Heart right ventricle (tissue), 16 donors: ENCODE measurements around the gene PLEK. TPM values are rescaled to one million over a fixed set of nuclear protein-coding genes. Genes with fewer than 3 reads are reported as not detected.

Experiments
- ATAC-seq, 8 donors: fragments of 200-7000 bp; cut with Tn5 transposase; one replicate each; pipeline ENCODE4 v1.9.1; 2020; ENCODE audit warnings: mild to moderate bottlenecking in 8 of 8, moderate library complexity in 8 of 8, moderate number of reproducible peaks in 1 of 8
- DNase-seq, 2 donors: peaks; one replicate each; pipeline ENCODE4 v3.0.0-alpha.2; 2020
- H3K27ac ChIP-seq, 10 donors: fragments of 200-600 bp; sonication (generic) in 2 of 10; one replicate each; pipeline versions ENCODE4 v1.5.0 to v1.8.0; 2020 to 2022; ENCODE audit warnings: mild to moderate bottlenecking in 3 of 10
- H3K27me3 ChIP-seq, 7 donors: fragments of 200-600 bp; one replicate each; pipeline ENCODE4 v1.8.0; 2021 to 2022; ENCODE audit warnings: mild to moderate bottlenecking in 2 of 7
- H3K36me3 ChIP-seq, 9 donors: fragments of 200-600 bp; sonication (generic) in 1 of 9; one replicate each; pipeline versions ENCODE4 v1.5.0 to v1.8.0; 2020 to 2022; ENCODE audit warnings: mild to moderate bottlenecking in 2 of 9
- H3K4me1 ChIP-seq, 9 donors: fragments of 200-600 bp; sonication (generic) in 1 of 9; one replicate each; pipeline versions ENCODE4 v1.5.0 to v1.8.0; 2020 to 2022; ENCODE audit warnings: mild to moderate bottlenecking in 4 of 9
- H3K4me3 ChIP-seq, 10 donors: fragments of 200-600 bp; sonication (generic) in 2 of 10; one replicate each; pipeline versions ENCODE4 v1.5.0 to v1.8.0; 2020 to 2022; ENCODE audit warnings: mild to moderate bottlenecking in 7 of 10, moderate library complexity in 2 of 10
- H3K9me3 ChIP-seq, 11 donors: fragments of 200-600 bp in 10 of 11; sonication (generic) in 2 of 11; one replicate each; pipeline versions ENCODE4 v1.5.0 to v1.8.0; 2013 to 2022; ENCODE audit warnings: mild to moderate bottlenecking in 2 of 11, control low read depth in 1 of 11, moderate library complexity in 1 of 11
- WGBS, 2 donors: extraction: QIAGEN DNeasy Blood & Tissue Kit; methylation state at CpG; one replicate each; pipeline ENCODE4 v1.1.7; 2013; ENCODE audit warnings: inconsistent platforms in 1 of 2; 5-methylcytosine and 5-hydroxymethylcytosine counted together
- intact Hi-C, 10 donors: fragments of 100-400 bp; cut with DNase I; formaldehyde crosslinking; loops; one replicate each; pipeline versions ENCODE4 v1.11.1 to v1.14.2; 2022
- polyA plus RNA-seq, 2 donors: library from polyadenylated mRNA; stranded (reverse); fragments of 200-250 nt; gene quantifications; one replicate each; pipeline ENCODE4 v1.2.3, GENCODE V29; 2013
- total RNA-seq, 10 donors: library from RNA; stranded (reverse); fragmentation: NEBNext Ultra II Directional in 3 of 10; extraction: Animal tissue kit (Norgen Biotek cat#: 25700) in 3 of 10; gene quantifications; one replicate each; pipeline versions ENCODE4 v1.2.1 to v1.2.4, GENCODE V29; 2021 to 2023
- TF ChIP-seq, protein P1 (sequence below), 9 donors: fragments of 200-600 bp; sonication (generic) in 2 of 9; IDR thresholded peaks; one replicate each; pipeline versions ENCODE4 v1.5.0 to v1.8.0; 2021 to 2022; ENCODE audit warnings: antibody characterized with exemption in 9 of 9, mild to moderate bottlenecking in 5 of 9, moderate library complexity in 1 of 9
- donor health status: Arrhythmogenic right ventricular cardiomyopathy.
- donor health status: ischemic (EF 13 %, LVEDD 7.1; RV severe dilation, severe dysfunction).
- donor health status: healthy with polysubstance abuse.
- donor health status: DM: no; HTN: yes; CAD: no.
- donor health status: DM: no; HTN: no; CAD: no.
- donor health status: ischemic (EF 25% LVEDD 6.9; RV normal size, moderate dysfunction).
- donor health status: ischemic (EF 25% LVEDD 5.7; RV mildly dilated, moderate dysfunction).
- donor health status: healthy.
- donor health status: DM: yes; HTN: yes; CAD: no.
- donor health status: Ischemic cardiomyopathy.
- donor health status: ischemic (EF 35%, LVEDD 5.7; RV mildly dilated, moderate dysfunction).
- donor health status: nonischemic (EF 11% LVEDD 7.7; RV severe dilation, severe dysfunction).
- donor health status: DM: yes; HTN: yes; CAD: no.
- donor health status: PGD.
- donor health status: ischemic (EF 29% LVEDD 5.4; RV normal size, mild dysfunction).
- donor health status: nonischemic (EF 23%, LVEDD 6.1; RV moderate dilation, normal function).

PLEK gene
- total and polyA plus RNA-seq, 12 donors = 1.1 to 46.3 (median 2.7) TPM

DNA sequence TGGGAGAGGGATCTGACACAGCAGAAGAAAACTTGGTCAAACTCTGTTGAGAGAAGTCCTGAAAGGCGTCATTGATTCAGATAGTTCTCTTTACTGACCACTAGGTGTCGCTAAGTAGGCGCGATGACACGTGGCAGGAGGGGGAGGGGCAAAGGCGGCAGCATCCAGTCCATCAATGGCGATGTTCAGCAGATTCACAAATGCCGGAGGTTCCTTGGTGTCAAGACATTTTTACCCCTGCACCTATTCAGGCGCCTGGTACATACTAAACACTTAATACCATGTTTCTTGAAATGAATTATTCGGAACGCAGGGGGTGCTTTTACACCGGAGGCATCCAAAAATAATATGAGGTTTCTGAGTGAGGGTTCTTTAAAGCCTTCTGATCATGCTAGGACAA is 3.0 kb upstream of the PLEK start:
- no peaks in the 10 kb centered on the region for H3K36me3 ChIP-seq
- WGBS, 2 donors = 33 to 38% methylated on average over 12 of the region's 12 CpGs
- peak overlapping the region in 2 of 10 donors; percentile 0 to 87 for H3K27ac ChIP-seq
- peaks cover 0 to 3% (median 0%) of the 10 kb centered on the region in 11 donors for H3K9me3 ChIP-seq
- H3K4me3 ChIP-seq = peak overlapping the region in 2 of 10 donors; percentile 12 to 26
- H3K4me1 ChIP-seq = peaks cover 0 to 27% (median 4%) of the 10 kb centered on the region in 9 donors
- intact Hi-C loops = loop anchor here in 9 of 10 donors (1.0 to 10.0 kb wide), 7 partner anchors 73 to 240 kb away; no protein-coding TSS in a partner anchor
- peak; percentile 56 to 81 (median 73) for ATAC-seq
- H3K27me3 ChIP-seq = no peaks in the 10 kb centered on the region
- peak; percentile 73 to 77 for DNase-seq
- TF ChIP-seq, protein P1, sequence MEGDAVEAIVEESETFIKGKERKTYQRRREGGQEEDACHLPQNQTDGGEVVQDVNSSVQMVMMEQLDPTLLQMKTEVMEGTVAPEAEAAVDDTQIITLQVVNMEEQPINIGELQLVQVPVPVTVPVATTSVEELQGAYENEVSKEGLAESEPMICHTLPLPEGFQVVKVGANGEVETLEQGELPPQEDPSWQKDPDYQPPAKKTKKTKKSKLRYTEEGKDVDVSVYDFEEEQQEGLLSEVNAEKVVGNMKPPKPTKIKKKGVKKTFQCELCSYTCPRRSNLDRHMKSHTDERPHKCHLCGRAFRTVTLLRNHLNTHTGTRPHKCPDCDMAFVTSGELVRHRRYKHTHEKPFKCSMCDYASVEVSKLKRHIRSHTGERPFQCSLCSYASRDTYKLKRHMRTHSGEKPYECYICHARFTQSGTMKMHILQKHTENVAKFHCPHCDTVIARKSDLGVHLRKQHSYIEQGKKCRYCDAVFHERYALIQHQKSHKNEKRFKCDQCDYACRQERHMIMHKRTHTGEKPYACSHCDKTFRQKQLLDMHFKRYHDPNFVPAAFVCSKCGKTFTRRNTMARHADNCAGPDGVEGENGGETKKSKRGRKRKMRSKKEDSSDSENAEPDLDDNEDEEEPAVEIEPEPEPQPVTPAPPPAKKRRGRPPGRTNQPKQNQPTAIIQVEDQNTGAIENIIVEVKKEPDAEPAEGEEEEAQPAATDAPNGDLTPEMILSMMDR (IDR thresholded peaks at IDR 0.05) = peak; percentile 67 to 83 (median 76)

- Histone ChIP-seq H3K4me3 (peak overlapping the region in 1 of 10 donors; percentile 26), H3K27ac (peak overlapping the region in 3 of 10 donors; percentile 0 to 87 (median 29)), H3K36me3 (no peaks in the 10 kb centered on the region), H3K27me3 (no peaks in the 10 kb centered on the region), H3K4me1 (peaks cover 0 to 27% (median 4%) of the 10 kb centered on the region in 9 donors), H3K9me3 (peaks cover 0 to 3% (median 0%) of the 10 kb centered on the region in 11 donors)
- ATAC-seq (peak in 2 of 8 donors; percentile 26 to 33), DNase-seq (no peak)
- TF ChIP-seq, protein P1 (IDR thresholded peaks at IDR 0.05) = no peak
- intact Hi-C loops = loop anchor here in 9 of 10 donors (1.0 to 10.0 kb wide), 7 partner anchors 72 to 240 kb away; no protein-coding TSS in a partner anchor
- WGBS, 2 donors = 84 to 93% methylated on average over 7 of the region's 7 CpGs
Measured at GRCh38 chr2:68362749-68363148, 2.3 kb upstream of the PLEK start.

DNA sequence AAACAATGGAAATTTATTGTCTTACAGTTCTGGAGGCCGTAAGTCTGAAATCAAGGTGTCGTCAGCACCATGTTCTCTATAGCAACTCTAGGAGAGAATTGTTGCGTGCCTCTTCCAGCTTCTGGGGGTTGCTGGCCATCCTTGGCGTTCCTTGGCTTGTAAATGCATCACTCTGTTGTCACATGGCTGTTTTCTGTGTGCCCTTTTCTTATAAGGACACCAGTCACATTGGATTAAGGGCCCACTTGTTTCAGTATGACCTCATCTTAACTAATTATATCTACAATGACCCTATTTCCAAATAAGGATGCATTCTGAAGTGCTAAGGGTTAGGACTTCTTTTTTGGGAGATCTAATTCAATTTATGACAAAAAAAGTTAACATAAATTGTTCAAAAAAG is 1.4 kb upstream of the PLEK start:
- H3K36me3 ChIP-seq = no peaks in the 10 kb centered on the region
- ATAC-seq (peak in 1 of 8 donors; percentile 16), DNase-seq (no peak)
- H3K4me1 ChIP-seq = peaks cover 0 to 34% (median 4%) of the 10 kb centered on the region in 9 donors
- no peak overlapping the region for H3K4me3 ChIP-seq
- TF ChIP-seq, protein P1 (IDR thresholded peaks at IDR 0.05) = no peak
- WGBS, 2 donors = 78 to 83% methylated on average over 4 of the region's 4 CpGs
- peak overlapping the region in 1 of 10 donors; percentile 87 for H3K27ac ChIP-seq
- no peaks in the 10 kb centered on the region for H3K27me3 ChIP-seq
- intact Hi-C loops = loop anchor here in 7 of 10 donors (2.0 to 10.0 kb wide), 6 partner anchors 71 to 241 kb away; no protein-coding TSS in a partner anchor
- peaks cover 0 to 3% (median 0%) of the 10 kb centered on the region in 11 donors for H3K9me3 ChIP-seq

GRCh38 chr2:68366083-68366560 is 1.0 kb downstream of the PLEK start:
- intact Hi-C loops = loop anchor here in 3 of 10 donors (1.0 to 10.0 kb wide), 3 partner anchors 21 to 241 kb away; no protein-coding TSS in a partner anchor
- DNase-seq (no peak), ATAC-seq (peak in 2 of 8 donors; percentile 29 to 41)
- peaks cover 0 to 3% (median 0%) of the 10 kb centered on the region in 11 donors for H3K9me3 ChIP-seq
- peaks cover 0 to 58% (median 4%) of the 10 kb centered on the region in 9 donors for H3K4me1 ChIP-seq
- H3K4me3 ChIP-seq = peak overlapping the region in 7 of 10 donors; percentile 2 to 63 (median 34)
- 83 to 90% methylated on average over 4 of the region's 4 CpGs for WGBS, 2 donors
- H3K27me3 ChIP-seq = no peaks in the 10 kb centered on the region
- TF ChIP-seq, protein P1 (IDR thresholded peaks at IDR 0.05) = no peak
- peaks cover 0 to 8% (median 0%) of the 10 kb centered on the region in 9 donors for H3K36me3 ChIP-seq
- H3K27ac ChIP-seq = peak overlapping the region in 3 of 10 donors; percentile 30 to 87 (median 63)
